ENCODE measurements around the gene TMEM219. TPM values are rescaled to one million over a fixed set of nuclear protein-coding genes. Genes with fewer than 3 reads are reported as not detected.

Gene TMEM219
- total RNA-seq, 1 donor from 2014 or later: 95.8 TPM

DNA sequence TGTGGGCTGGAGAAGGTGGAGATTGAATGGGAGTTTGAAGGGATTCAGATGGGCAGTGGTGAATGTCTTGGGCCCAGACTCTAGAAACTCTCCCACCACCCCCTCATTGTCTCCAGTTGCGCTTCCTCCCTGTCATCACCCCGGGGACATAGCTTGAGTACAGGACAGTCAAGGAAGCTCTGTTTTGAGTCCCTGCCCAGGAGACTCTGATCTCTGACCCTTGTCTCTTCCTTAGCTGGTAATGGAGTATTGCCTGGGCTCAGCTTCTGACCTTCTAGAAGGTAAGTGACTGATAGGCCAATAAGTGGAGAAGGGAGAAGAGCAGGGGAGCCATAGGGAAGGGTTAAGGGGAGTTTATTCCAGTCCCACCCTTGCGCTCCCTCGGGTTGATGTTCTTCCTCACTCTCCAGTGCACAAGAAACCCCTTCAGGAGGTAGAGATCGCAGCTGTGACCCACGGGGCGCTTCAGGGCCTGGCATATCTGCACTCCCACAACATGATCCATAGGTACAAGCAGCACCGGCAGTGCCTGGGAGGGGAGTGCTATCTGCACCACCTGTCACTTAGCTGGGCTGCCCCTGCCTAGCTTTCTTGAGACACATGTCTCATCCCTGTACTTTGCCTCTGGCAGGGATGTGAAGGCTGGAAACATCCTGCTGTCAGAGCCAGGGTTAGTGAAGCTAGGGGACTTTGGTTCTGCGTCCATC lies 16.8 kb downstream of the TMEM219 start:
- no peak for DNase-seq (ENCODE audit: low spot score)

DNA sequence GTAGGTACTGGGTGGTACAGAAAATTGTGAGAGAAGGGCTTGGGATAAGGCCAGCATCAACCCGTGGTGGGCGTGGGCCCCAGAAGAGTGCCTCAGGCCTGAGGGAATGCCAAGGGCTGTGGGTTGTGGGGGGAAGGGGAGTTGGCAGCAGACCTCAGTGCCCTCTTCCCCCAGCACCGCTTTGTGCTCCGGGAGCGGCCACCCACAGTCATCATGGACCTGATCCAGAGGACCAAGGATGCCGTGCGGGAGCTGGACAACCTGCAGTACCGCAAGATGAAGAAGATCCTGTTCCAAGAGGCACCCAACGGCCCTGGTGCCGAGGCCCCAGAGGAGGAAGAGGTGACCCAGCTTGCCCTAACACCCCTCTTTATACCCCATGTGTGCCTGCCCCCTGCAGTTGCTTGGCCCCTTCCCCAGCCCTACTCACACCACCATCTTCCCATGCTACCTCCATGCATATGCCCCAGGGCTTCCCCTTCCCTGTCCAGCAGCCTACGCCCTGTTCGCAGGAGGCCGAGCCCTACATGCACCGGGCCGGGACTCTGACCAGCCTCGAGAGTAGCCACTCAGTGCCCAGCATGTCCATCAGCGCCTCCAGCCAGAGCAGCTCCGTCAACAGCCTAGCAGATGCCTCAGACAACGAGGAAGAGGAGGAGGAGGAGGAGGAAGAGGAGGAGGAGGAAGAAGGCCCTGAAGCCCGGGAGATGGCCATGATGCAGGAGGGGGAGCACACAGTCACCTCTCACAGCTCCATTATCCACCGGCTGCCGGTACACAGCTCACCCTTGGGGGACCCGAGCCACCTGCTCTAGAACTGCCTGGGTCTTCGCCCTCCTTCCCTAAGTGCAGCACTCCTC lies 20.9 kb downstream of the TMEM219 start:
- no peak for DNase-seq (ENCODE audit: low spot score)

DNA sequence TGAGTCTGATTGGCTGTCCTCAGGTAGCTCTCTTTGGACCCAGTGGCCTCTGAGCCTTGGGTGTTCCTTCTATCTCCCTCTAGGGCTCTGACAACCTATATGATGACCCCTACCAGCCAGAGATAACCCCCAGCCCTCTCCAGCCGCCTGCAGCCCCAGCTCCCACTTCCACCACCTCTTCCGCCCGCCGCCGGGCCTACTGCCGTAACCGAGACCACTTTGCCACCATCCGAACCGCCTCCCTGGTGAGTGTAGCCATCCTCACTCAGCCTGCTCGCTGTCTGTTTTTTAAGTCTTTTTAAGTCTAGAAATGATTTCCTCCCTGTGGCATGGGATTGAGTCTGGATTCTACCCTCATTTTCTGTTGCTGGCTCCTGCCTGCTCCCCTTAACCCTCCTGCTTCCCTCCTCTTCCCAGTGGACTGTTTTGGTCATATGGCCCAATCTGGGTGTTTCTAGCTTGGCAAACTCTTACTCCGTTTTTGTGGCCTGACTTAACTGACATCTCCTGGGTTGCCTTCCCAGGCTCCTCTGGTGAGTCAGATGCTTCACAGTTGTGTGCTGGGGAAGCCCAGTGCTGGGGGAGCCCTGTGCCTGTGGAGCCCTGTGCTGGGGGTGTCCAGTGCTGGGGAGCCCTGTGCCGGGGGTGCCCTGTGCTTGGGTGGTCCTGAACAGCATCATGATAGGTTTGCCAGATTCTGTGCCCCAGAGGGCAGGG lies 21.7 kb downstream of the TMEM219 start:
- DNase-seq (ENCODE audit: low spot score): no peak

DNA sequence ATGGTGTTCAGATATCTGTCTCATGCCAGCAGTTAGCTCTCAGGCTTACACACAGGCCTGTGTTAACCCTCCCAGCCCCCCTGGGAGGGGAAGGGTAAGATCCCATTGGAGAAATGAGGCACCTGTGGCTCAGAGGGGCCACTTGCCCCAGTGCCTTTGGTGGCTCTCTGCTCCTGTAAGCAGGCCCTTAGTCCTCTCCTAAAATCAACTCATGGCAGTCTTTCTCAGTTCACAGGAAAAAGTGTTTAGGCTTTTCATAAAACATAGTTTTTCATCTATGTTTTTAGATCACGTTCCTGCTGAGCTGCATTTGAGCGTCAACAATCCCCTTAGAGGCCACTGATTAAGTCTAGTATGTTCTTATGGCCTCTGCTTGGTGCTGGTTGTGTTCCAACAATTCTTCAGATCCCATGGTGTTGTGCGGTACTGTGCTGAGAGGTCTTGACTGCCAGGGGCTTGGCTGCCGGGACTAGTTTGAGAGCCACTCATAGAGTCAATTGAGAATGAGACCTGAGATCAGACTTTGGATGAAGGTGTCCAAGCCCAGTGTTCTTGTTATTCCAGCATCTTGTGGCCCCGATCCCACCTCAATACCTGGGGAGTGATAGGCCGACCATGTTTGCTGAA lies 22.4 kb downstream of the TMEM219 start:
- no peak for DNase-seq (ENCODE audit: low spot score)

DNA sequence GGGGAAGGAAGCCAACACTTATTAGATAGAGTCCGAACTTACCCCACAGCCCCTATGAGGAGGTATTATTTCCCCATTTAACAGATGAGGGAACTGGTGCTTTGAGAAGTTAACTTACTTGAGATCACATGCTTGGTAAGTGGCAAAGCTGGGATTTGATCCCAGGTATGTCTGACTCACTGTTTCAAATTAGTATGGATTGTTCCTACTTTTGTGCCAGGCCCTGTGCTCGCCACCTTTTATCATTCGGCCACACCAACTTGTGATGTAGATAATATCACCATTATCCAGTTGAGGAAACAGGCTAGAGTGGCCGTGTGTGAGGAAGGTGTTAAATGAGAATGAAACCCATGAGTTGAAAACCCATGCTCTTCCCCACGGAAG lies 22.9 kb downstream of the TMEM219 start:
- DNase-seq (ENCODE audit: low spot score): no peak

DNA sequence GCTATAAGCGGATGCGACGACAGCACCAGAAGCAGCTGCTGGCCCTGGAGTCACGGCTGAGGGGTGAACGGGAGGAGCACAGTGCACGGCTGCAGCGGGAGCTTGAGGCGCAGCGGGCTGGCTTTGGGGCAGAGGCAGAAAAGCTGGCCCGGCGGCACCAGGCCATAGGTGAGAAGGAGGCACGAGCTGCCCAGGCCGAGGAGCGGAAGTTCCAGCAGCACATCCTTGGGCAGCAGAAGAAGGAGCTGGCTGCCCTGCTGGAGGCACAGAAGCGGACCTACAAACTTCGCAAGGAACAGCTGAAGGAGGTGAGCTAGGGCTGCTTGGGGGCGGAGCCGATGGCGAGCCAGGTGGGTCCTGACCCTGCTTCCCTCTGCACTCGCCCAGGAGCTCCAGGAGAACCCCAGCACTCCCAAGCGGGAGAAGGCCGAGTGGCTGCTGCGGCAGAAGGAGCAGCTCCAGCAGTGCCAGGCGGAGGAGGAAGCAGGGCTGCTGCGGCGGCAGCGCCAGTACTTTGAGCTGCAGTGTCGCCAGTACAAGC lies 23.5 kb downstream of the TMEM219 start:
- no peak for DNase-seq (ENCODE audit: low spot score)

DNA sequence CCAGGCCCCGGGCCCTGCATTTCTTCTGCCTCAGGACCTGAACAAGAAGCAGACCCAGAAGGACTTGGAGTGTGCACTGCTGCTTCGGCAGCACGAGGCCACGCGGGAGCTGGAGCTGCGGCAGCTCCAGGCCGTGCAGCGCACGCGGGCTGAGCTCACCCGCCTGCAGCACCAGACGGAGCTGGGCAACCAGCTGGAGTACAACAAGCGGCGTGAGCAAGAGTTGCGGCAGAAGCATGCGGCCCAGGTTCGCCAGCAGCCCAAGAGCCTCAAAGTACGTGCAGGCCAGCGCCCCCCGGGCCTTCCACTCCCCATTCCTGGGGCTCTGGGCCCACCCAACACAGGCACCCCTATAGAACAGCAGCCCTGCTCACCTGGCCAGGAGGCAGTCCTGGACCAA lies 24.4 kb downstream of the TMEM219 start:
- DNase-seq (ENCODE audit: low spot score): no peak

DNA sequence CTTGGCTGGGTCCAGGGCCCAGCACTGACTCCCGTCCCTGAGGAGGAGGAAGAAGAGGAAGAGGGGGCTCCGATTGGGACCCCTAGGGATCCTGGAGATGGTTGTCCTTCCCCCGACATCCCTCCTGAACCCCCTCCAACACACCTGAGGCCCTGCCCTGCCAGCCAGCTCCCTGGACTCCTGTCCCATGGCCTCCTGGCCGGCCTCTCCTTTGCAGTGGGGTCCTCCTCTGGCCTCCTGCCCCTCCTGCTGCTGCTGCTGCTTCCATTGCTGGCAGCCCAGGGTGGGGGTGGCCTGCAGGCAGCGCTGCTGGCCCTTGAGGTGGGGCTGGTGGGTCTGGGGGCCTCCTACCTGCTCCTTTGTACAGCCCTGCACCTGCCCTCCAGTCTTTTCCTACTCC lies 25.1 kb downstream of the TMEM219 start:
- DNase-seq (ENCODE audit: low spot score): no peak

DNA sequence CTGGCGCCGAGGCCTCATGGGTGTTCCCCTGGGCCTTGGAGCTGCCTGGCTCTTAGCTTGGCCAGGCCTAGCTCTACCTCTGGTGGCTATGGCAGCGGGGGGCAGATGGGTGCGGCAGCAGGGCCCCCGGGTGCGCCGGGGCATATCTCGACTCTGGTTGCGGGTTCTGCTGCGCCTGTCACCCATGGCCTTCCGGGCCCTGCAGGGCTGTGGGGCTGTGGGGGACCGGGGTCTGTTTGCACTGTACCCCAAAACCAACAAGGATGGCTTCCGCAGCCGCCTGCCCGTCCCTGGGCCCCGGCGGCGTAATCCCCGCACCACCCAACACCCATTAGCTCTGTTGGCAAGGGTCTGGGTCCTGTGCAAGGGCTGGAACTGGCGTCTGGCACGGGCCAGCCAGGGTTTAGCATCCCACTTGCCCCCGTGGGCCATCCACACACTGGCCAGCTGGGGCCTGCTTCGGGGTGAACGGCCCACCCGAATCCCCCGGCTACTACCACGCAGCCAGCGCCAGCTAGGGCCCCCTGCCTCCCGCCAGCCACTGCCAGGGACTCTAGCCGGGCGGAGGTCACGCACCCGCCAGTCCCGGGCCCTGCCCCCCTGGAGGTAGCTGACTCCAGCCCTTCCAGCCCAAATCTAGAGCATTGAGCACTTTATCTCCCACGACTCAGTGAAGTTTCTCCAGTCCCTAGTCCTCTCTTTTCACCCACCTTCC lies 25.6 kb downstream of the TMEM219 start:
- no peak for DNase-seq (ENCODE audit: low spot score)

DNA sequence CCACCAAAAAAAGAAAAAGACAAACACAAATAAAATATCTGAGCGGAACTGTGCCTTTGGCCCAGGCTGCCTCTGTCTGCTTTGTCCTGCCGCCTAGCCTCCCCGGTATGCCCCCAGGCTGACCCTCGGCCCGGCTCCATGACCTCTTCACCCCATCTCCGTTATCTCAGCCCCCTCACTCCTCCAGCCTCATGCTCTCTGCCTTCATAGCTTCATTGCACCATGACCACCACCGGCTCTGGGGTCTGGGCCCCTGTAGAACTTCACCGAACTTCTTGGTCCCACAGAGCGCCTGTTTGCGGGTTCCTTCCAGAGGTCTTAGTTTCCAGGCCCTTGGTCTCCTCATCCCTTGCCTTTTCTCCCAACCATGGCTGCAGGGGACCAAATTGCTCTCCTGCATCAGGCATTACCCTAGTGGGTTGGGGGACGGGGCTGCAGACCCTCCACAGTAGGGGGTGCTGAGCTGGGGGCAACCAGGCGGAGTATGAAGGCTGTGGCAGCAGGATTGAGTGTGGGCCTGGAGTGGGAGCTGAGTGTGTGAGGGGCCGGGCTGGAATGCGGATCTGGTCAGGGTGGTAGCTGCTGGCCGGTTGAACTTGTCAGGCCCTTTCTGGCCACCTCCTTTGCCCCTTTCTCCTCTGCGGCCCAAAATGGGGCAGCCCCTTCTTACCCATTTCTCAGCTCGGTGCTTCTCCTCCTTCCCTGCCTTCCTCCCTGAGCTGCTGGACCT lies 26.6 kb downstream of the TMEM219 start:
- DNase-seq (ENCODE audit: low spot score): no peak

DNA sequence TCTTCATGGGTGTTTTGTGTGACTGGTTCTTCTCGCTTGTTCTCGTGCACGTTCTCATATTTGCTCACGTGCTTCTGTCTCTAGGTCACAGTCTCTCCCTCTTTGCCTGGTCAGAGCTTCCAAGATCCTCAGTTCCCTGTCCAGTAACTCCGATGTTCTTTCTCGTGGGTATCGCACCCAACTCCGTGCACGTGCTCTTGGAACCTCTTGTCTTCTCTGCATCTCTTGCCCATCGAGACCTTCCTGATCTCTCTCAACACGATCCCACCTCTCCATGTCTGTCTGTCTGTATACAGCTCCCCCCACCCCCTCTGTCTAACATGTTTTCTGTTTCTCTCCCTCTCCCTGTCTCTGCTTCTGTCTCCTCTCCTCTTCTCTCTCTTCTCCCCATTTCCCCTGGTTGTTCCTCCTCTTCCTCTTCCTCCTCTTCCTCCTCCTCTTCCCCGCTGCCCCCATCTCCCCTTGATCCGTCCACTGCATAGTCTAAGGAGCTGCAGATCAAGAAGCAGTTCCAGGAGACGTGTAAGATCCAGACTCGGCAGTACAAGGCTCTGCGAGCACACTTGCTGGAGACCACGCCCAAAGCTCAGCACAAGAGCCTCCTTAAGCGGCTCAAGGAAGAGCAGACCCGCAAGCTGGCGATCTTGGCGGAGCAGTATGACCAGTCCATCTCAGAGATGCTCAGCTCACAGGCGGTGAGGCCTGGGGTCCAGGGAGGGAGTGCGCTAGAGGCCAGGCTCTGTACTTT lies 27.4 kb downstream of the TMEM219 start:
- DNase-seq (ENCODE audit: low spot score): no peak

DNA sequence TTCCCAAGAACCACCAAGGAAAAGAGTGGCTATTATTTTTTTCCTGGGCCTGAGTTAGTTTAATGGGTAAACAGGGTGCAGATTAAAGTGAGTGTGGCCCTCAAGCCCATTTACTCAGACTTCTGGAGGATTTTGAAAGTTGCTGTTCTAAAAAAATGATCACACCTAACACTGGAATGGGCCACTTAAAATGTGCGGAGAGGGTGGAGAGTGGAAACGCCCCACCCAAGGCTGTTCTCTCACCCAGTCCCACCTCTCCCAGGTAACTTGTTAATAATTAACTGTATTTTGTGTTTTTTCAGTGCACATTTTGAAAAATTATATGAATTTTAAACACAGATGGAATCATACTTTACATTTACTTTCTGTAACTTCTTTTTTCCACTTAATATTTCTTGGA lies 28.2 kb downstream of the TMEM219 start:
- DNase-seq (ENCODE audit: low spot score): no peak

DNA sequence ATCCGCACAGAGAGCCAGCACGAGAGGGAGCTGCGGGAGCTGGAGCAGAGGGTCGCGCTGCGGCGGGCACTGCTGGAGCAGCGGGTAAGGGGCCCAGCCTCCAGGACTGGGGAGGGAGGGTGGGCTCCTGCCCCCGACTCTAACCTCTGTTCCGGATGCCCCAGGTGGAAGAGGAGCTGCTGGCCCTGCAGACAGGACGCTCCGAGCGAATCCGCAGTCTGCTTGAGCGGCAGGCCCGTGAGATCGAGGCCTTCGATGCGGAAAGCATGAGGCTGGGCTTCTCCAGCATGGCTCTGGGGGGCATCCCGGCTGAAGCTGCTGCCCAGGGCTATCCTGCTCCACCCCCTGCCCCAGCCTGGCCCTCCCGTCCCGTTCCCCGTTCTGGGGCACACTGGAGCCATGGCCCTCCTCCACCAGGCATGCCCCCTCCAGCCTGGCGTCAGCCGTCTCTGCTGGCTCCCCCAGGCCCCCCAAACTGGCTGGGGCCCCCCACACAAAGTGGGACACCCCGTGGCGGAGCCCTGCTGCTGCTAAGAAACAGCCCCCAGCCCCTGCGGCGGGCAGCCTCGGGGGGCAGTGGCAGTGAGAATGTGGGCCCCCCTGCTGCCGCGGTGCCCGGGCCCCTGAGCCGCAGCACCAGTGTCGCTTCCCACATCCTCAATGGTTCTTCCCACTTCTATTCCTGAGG lies 29.1 kb downstream of the TMEM219 start:
- DNase-seq (ENCODE audit: low spot score): no peak

DNA sequence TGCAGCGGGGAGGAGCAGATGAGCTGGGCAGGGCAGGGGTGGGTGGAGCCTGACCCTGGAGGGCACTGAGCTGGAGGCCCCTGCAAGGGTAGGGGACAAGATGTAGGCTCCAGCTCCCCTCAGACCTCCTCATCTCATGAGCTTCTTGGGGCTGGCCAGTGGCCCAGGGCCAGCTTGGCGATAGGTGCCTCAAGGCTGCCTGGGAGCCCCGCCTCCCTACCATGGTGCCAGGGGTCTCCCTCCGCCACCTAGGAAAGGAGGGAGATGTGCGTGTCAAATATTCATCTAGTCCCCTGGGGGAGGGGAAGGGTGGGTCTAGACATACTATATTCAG lies 29.7 kb downstream of the TMEM219 start:
- DNase-seq (ENCODE audit: low spot score): no peak

DNA sequence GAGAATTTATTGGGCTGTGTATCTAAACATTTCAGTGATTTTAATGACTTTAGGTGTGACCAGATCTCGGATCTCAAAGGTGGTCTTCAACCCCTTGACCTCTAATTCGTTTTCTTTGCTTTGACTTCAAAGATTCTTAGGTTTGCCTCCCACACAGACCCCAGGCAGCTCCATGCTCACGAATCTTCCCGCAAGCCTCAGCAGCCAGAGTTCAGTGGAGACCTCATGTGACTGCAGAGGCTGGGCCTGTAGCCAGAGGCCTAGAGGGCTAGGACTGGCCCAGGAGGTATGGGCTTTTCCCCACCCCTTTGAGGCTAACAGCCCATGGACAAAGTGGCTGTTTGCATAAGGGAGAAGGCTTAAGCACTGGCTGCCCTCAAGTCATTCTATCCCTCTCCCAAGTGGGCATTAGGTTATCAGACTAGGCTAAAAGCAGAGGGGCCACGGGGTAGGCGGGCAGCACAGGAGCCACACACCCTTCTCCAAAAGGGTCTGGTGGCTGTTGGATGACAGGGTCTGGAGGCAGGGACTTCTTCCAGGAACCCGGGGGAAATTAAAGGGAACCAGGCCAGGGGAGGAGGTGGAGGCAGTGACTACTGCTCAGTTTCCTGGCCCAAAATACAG lies 30.6 kb downstream of the TMEM219 start:
- DNase-seq (ENCODE audit: low spot score): no peak

DNA sequence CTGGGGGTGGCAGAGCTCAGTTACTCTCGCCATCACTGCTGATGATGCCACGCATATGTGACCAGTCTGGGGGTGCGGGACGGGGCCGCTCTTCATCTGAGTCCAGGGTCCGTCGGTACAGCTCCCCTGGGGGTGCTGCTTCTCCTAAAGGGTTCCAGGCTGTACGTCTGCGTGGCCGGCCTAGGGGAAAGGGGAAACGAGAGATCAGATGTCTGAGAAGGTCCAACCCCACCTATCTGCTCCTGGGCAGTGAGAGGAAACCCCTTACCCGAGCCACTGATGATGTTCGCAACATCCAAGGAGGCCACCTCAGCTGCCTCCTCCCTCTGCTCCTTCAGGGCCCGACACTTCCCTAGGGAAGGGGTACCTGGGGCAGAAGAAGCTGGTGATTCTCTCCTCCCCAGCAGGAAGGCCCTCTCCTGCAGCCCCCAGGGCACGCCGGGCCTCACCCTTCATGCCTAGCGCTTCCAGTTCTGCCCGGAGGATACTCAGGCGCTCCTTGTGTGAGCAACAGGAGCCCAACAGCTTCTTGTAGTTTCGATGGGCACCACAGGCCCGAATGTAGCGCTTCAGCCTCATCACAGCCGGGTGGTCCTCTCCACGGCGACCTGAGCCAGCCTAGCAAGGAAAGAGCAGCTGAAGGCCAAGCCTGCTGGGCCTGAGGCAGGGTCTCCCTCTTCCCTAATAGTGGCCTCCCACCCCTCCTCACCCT lies 31.5 kb downstream of the TMEM219 start:
- no peak for DNase-seq (ENCODE audit: low spot score)

DNA sequence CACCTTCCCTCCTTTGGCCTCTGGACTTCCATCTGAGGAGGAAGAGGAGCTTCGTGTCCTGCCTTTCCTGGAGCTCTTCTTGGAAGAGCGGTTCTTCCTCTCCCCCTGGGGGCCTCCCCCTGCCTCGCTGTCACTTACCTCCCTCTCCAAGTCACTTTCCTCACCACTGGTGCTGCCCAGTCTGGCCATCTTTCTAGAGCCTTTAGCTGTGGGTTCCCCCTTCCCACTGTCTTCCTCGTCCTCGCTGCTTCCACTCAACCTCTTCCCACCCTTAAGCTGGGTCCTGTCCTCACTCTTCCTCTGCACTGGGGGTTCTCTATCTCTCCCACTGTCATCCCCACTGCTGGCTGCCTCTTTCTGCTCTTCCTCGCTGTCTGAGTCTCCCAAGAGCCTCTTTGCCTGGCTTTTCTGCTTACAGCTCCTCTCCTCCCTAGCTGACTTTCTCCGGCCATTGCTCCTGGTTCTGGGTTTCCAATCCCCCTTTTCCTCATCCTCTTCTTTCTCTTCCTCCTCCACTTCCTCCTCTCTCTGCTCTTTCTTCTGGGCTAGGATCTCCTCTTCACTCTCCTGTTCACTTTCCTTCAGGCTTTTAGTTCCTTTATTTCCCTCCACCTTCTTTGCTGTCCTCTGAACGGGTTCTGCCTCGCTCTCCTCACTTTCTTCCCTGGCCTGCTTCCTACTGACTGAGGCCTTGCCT lies 32.2 kb downstream of the TMEM219 start:
- DNase-seq (ENCODE audit: low spot score): no peak
